IMR-90 (cell line): ENCODE measurements around the gene MAP3K5. TPM values are rescaled to one million over a fixed set of nuclear protein-coding genes. Genes with fewer than 3 reads are reported as not detected.

Experiments used
- ATAC-seq: fragments of 200-7000 bp; cut with Tn5 transposase; 2 replicates; pipeline ENCODE4 v1.9.1; 2020; ENCODE audit warnings: low read depth, mild to moderate bottlenecking, moderate library complexity
- BruUV-seq: library from RNA; stranded (reverse); fragments of 400-500 nt; replicated peaks from 2 replicates; lab custom pipeline; 2021; lab: Mats Ljungman, UMichigan
- CTCF ChIA-PET: fragments of 300-600 bp; formaldehyde crosslinking; extraction: SDS; loops from one replicate; lab custom pipeline; 2021; ENCODE audit warnings: antibody characterized with exemption; lab: Yijun Ruan, JAX
- POLR2A ChIA-PET: fragments of 300-600 bp; sonication (Branson Sonifier 250); formaldehyde crosslinking; loops from one replicate; lab custom pipeline; 2022; ENCODE audit warnings: antibody characterized with exemption; ENCODE audit not compliant: unreplicated experiment; lab: Charles Lee
- DNase-seq: peaks from one replicate; pipeline ENCODE4 v3.0.0; 2013
- H2AFZ ChIP-seq: replicated peaks from 2 replicates; pipeline ENCODE3; 2013; ENCODE audit warnings: low read length, mild to moderate bottlenecking; ENCODE audit not compliant: poor library complexity
- H2AK5ac ChIP-seq: 2 replicates; pipeline ENCODE4 v1.6.1; 2013; ENCODE audit warnings: low read depth, low read length, inconsistent platforms
- H2AK9ac ChIP-seq: replicated peaks from 2 replicates; pipeline ENCODE3; 2013; ENCODE audit warnings: mild to moderate bottlenecking, low read depth, low read length, moderate library complexity; ENCODE audit not compliant: poor library complexity
- H2BK120ac ChIP-seq: 2 replicates; pipeline ENCODE4 v1.6.1; 2013; ENCODE audit warnings: low read depth, low read length, inconsistent platforms
- H2BK15ac ChIP-seq: 3 replicates; pipeline ENCODE4 v1.6.1; 2013; ENCODE audit warnings: low read depth, low read length, inconsistent platforms
- H2BK20ac ChIP-seq: 2 replicates; pipeline ENCODE4 v1.6.1; 2013; ENCODE audit warnings: low read depth, mild to moderate bottlenecking, inconsistent platforms, low read length, moderate library complexity
- H2BK5ac ChIP-seq: 2 replicates; pipeline ENCODE4 v1.6.1; 2013; ENCODE audit warnings: mild to moderate bottlenecking, low read depth, low read length, inconsistent platforms; ENCODE audit not compliant: poor library complexity, severe bottlenecking
- H3K14ac ChIP-seq: replicated peaks from 2 replicates; pipeline ENCODE4 v1.6.1; 2013; ENCODE audit warnings: low read depth, low read length, inconsistent platforms
- H3K18ac ChIP-seq: 2 replicates; pipeline ENCODE4 v1.6.1; 2013; ENCODE audit warnings: low read depth, low read length, control low read depth
- H3K23ac ChIP-seq: 2 replicates; pipeline ENCODE4 v1.6.1; 2013; ENCODE audit warnings: low read depth, low read length, inconsistent platforms
- H3K27ac ChIP-seq: 2 replicates; pipeline ENCODE4 v1.5.1; 2013; ENCODE audit warnings: mild to moderate bottlenecking, control low read depth, low read length; ENCODE audit not compliant: insufficient read depth
- H3K27me3 ChIP-seq: 2 replicates; pipeline ENCODE4 v1.6.1; 2013; ENCODE audit warnings: low read length; ENCODE audit not compliant: control insufficient read depth, insufficient read depth
- H3K36me3 ChIP-seq: 2 replicates; pipeline ENCODE4 v1.6.1; 2013; ENCODE audit warnings: low read length, mixed read lengths; ENCODE audit not compliant: control insufficient read depth, insufficient read depth
- H3K4ac ChIP-seq: 2 replicates; pipeline ENCODE4 v1.6.1; 2013; ENCODE audit warnings: low read depth, low read length, inconsistent platforms
- H3K4me1 ChIP-seq: 2 replicates; pipeline ENCODE4 v1.6.1; 2013; ENCODE audit warnings: low read length, mixed read lengths; ENCODE audit not compliant: control insufficient read depth, insufficient read depth
- H3K4me2 ChIP-seq: 2 replicates; pipeline ENCODE4 v1.6.1; 2013; ENCODE audit warnings: low read depth, mild to moderate bottlenecking, control low read depth, low read length, moderate library complexity
- H3K4me3 ChIP-seq: 2 replicates; pipeline ENCODE4 v1.5.1; 2013; ENCODE audit warnings: low read depth, mild to moderate bottlenecking, control low read depth, low read length, moderate library complexity; ENCODE audit not compliant: insufficient read depth
- H3K56ac ChIP-seq: 2 replicates; pipeline ENCODE4 v1.6.1; 2013; ENCODE audit warnings: low read length, inconsistent platforms; ENCODE audit not compliant: insufficient read depth; ENCODE audit errors: extremely low read depth
- H3K79me1 ChIP-seq, 2 experiments: 2 replicates each; pipeline ENCODE4 v1.6.1; 2013; ENCODE audit warnings: low read length in 2 of 2, inconsistent platforms in 1 of 2, low read depth in 1 of 2
- H3K9ac ChIP-seq: 2 replicates; pipeline ENCODE4 v1.6.1; 2013; ENCODE audit warnings: low read depth, low read length, control low read depth
- H3K9me1 ChIP-seq: 2 replicates; pipeline ENCODE4 v1.6.1; 2013; ENCODE audit warnings: low read length, inconsistent platforms; ENCODE audit not compliant: insufficient read depth
- H3K9me3 ChIP-seq: 2 replicates; pipeline ENCODE4 v1.6.1; 2013; ENCODE audit warnings: low read length; ENCODE audit not compliant: control insufficient read depth, insufficient read depth
- H4K20me1 ChIP-seq: 2 replicates; pipeline ENCODE4 v1.6.1; 2013; ENCODE audit warnings: low read length, inconsistent platforms; ENCODE audit not compliant: insufficient read depth
- H4K5ac ChIP-seq: 2 replicates; pipeline ENCODE4 v1.6.1; 2013; ENCODE audit warnings: mild to moderate bottlenecking, low read depth, low read length, control low read depth
- H4K8ac ChIP-seq, 2 experiments: 2 replicates each; pipeline ENCODE4 v1.6.1; 2013; ENCODE audit warnings: low read depth in 2 of 2, low read length in 2 of 2, control low read depth in 1 of 2, inconsistent platforms in 1 of 2
- H4K91ac ChIP-seq: 2 replicates; pipeline ENCODE4 v1.6.1; 2013; ENCODE audit warnings: low read depth, low read length, inconsistent platforms; ENCODE audit not compliant: insufficient read depth
- CEBPB ChIP-seq: IDR thresholded peaks from 2 replicates; pipeline ENCODE4 v1.6.1; 2012; ENCODE audit warnings: low read depth, low read length, improper control_type of control experiment
- FOS ChIP-seq: fragments of 150-350 bp; IDR thresholded peaks from 2 replicates; pipeline ENCODE4 v1.6.1; 2016; ENCODE audit warnings: low read depth, low read length
- MXI1 ChIP-seq: IDR thresholded peaks from 2 replicates; pipeline ENCODE4 v1.6.1; 2012; ENCODE audit warnings: low read depth, mild to moderate bottlenecking, low read length, moderate library complexity, borderline replicate concordance
- NFE2L2 ChIP-seq: fragments of 150-350 bp; IDR thresholded peaks from 2 replicates; pipeline ENCODE4 v1.6.1; 2016; ENCODE audit warnings: low read depth, mild to moderate bottlenecking, low read length
- RAD21 ChIP-seq: IDR thresholded peaks from 2 replicates; pipeline ENCODE4 v1.6.1; 2012; ENCODE audit warnings: low read length, improper control_type of control experiment
- RCOR1 ChIP-seq: IDR thresholded peaks from 2 replicates; pipeline ENCODE4 v1.6.1; 2012; ENCODE audit warnings: mild to moderate bottlenecking, low read length, improper control_type of control experiment; ENCODE audit not compliant: insufficient replicate concordance
- RFX5 ChIP-seq: IDR thresholded peaks from 2 replicates; pipeline ENCODE4 v1.8.0; 2012; ENCODE audit warnings: low read depth, mild to moderate bottlenecking, low read length, moderate library complexity
- SMC3 ChIP-seq: fragments of 150-350 bp; IDR thresholded peaks from 2 replicates; pipeline ENCODE4 v1.6.1; 2016; ENCODE audit warnings: low read depth, mild to moderate bottlenecking, antibody characterized with exemption, low read length, moderate library complexity
- WGBS, 2 experiments: methylation state at CpG; one replicate each; pipeline versions ENCODE4 v1.1.5 to v1.1.7; 2013; ENCODE audit warnings: missing lambda C conversion rate in 2 of 2; ENCODE audit not compliant: insufficient read length in 1 of 2; ENCODE audit errors: extremely low coverage in 2 of 2; 5-methylcytosine and 5-hydroxymethylcytosine counted together
- dilution Hi-C: fragments of 300-500 bp; cut with HindIII; formaldehyde crosslinking; loops from one replicate; pipeline ENCODE4 v1.14.3; 2018; ENCODE audit warnings: low sequenced_read_pairs; ENCODE audit not compliant: unreplicated experiment
- in situ Hi-C: fragments of 300-500 bp; cut with MboI; formaldehyde crosslinking; loops from 3 replicates; pipeline ENCODE4 v1.14.3; 2019; ENCODE audit warnings: low sequenced_read_pairs, inconsistent platforms, mixed read lengths
- intact Hi-C: fragments of 100-400 bp; cut with micrococcal nuclease; formaldehyde crosslinking; loops from 2 replicates; pipeline ENCODE4 v1.10.0; 2022
- polyA plus RNA-seq, 3 experiments: library from polyadenylated mRNA; depleted of rRNA; stranded (reverse); fragments of >200 nt; gene quantifications; 2 replicates each; pipeline ENCODE4 v1.2.3, GENCODE V29; 2012; ENCODE audit warnings: low replicate concordance in 1 of 3
- total RNA-seq: library from RNA; depleted of rRNA; stranded (reverse); fragments of >200 nt; gene quantifications from 2 replicates; pipeline ENCODE4 v1.2.3, GENCODE V29; 2012
- TF ChIP-seq, protein P1 (sequence below): fragments of 150-350 bp; IDR thresholded peaks from 2 replicates; pipeline ENCODE4 v1.6.1; 2017; ENCODE audit warnings: mild to moderate bottlenecking, antibody characterized with exemption, low read length, low read depth
- TF ChIP-seq, protein P2 (sequence below): fragments of 150-350 bp; IDR thresholded peaks from 2 replicates; pipeline ENCODE4 v1.6.1; 2016; ENCODE audit warnings: low read depth, mild to moderate bottlenecking, low read length, moderate library complexity, borderline replicate concordance

The MAP3K5 gene
- total and polyA plus RNA-seq, 2 of the 4 experiments (the other 2 are of a cell fraction), result 5.4 to 17.6 TPM

DNA sequence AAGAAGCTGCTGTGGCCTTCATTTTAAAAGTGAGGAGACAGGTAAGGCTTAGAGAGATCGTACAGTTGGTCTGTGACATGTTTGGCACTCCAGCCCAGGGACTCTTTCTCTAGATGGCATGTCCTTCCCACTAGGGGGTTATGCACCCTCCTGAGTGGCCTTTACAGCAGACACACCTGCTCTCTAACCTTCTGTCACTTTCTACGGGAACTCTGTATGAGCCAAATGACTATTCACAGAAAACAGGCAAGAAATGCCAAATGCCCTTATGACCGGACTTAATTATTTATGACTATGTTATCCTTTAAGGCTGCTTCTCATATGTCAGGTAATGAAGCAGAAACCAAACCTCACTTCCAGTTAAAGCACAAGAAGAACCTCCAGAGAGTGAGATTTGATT lies 91.2 kb downstream of the MAP3K5 start:
- POLR2A ChIA-PET, result interaction anchor here (0.6 to 0.8 kb wide), 2 partner anchors 19 to 543 kb away, joined by 3 read pairs; no protein-coding TSS in a partner anchor

More for the DNA sequence above, 91.2 kb downstream of the MAP3K5 start:
- no peaks in the 10 kb centered on the region for H3K27me3 ChIP-seq
- WGBS, 2 experiments, result no CpG with 5 or more reads among the region's 3 CpGs
- no peak overlapping the region for H2BK15ac ChIP-seq
- no peak overlapping the region for H4K8ac ChIP-seq
- H3K9me1 ChIP-seq, result peaks cover 4% of the 10 kb centered on the region
- H3K79me1 ChIP-seq, result peaks cover 10 to 40% of the 10 kb centered on the region in 2 experiments
- H4K5ac ChIP-seq, result no peak overlapping the region
- H3K56ac ChIP-seq, result no peak overlapping the region
- intact Hi-C loops (no loop called here), dilution Hi-C loops (no loop called here), in situ Hi-C loops (no loop called here)
- H3K36me3 ChIP-seq, result peaks cover 1% of the 10 kb centered on the region; the same call in 1 of the 2 replicates
- no peak for ATAC-seq
- no peak overlapping the region for H3K18ac ChIP-seq
- peaks cover 4% of the 10 kb centered on the region; the same call in 1 of the 2 replicates for H4K20me1 ChIP-seq
- CTCF ChIA-PET, result interaction anchor here (0.6 kb wide), 1 partner anchor 10 kb away, joined by 6 read pairs; no protein-coding TSS in a partner anchor
- DNase-seq, result no peak
- no peak overlapping the region for H2AK9ac ChIP-seq
- TF ChIP-seq SMC3 (no peak), CEBPB (no peak), FOS (no peak), NFE2L2 (no peak), RFX5 (no peak), RAD21 (no peak), MXI1 (no peak), RCOR1 (no peak)
- TF ChIP-seq, protein P1, sequence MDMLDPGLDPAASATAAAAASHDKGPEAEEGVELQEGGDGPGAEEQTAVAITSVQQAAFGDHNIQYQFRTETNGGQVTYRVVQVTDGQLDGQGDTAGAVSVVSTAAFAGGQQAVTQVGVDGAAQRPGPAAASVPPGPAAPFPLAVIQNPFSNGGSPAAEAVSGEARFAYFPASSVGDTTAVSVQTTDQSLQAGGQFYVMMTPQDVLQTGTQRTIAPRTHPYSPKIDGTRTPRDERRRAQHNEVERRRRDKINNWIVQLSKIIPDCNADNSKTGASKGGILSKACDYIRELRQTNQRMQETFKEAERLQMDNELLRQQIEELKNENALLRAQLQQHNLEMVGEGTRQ, result no peak
- TF ChIP-seq, protein P2, sequence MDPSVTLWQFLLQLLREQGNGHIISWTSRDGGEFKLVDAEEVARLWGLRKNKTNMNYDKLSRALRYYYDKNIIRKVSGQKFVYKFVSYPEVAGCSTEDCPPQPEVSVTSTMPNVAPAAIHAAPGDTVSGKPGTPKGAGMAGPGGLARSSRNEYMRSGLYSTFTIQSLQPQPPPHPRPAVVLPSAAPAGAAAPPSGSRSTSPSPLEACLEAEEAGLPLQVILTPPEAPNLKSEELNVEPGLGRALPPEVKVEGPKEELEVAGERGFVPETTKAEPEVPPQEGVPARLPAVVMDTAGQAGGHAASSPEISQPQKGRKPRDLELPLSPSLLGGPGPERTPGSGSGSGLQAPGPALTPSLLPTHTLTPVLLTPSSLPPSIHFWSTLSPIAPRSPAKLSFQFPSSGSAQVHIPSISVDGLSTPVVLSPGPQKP, result no peak
- H3K4me2 ChIP-seq, result no peak overlapping the region
- no peak overlapping the region for H2BK120ac ChIP-seq
- H3K9me3 ChIP-seq, result no peaks in the 10 kb centered on the region
- H4K91ac ChIP-seq, result no peak overlapping the region
- H2AFZ ChIP-seq, result no peak overlapping the region
- no peak overlapping the region for H2BK5ac ChIP-seq
- H3K23ac ChIP-seq, result no peak overlapping the region
- H3K9ac ChIP-seq, result no peak overlapping the region
- H2BK20ac ChIP-seq, result no peak overlapping the region
- H3K4me1 ChIP-seq, result peaks cover 4% of the 10 kb centered on the region; the same call in 1 of the 2 replicates
- BruUV-seq, result no TSS peak
- no peak overlapping the region for H2AK5ac ChIP-seq
- no peak overlapping the region for H3K4ac ChIP-seq
- H3K14ac ChIP-seq, result no peak overlapping the region
- no peak overlapping the region for H3K4me3 ChIP-seq
- H3K27ac ChIP-seq, result no peak overlapping the region
